WTC11 (cell line): Measurements from ENCODE around the gene TMEM185B.

Experiments used
- CREB1 ChIP-seq: sonication (generic); formaldehyde crosslinking; IDR thresholded peaks from 2 replicates; pipeline ENCODE4 v1.8.0; 2023; ENCODE audit warnings: mild to moderate bottlenecking, missing genetic modification reagents
- CTCF ChIP-seq: fragments of 200-600 bp; IDR thresholded peaks from 2 replicates; pipeline ENCODE4 v1.8.0; 2022; ENCODE audit warnings: antibody characterized with exemption
- E2F4 ChIP-seq: sonication (generic); formaldehyde crosslinking; IDR thresholded peaks from 2 replicates; pipeline ENCODE4 v1.8.1; 2022; ENCODE audit warnings: low read depth, mild to moderate bottlenecking, moderate library complexity, missing genetic modification reagents, borderline replicate concordance
- GABPB1 ChIP-seq: sonication (generic); formaldehyde crosslinking; IDR thresholded peaks from 2 replicates; pipeline ENCODE4 v1.8.1; 2023; ENCODE audit warnings: mild to moderate bottlenecking, missing genetic modification reagents
- HMGA2 ChIP-seq: fragments of 250-450 bp; sonication (Bioruptor Pico); IDR thresholded peaks from 2 replicates; pipeline ENCODE4 v1.4.0; 2021; ENCODE audit warnings: mild to moderate bottlenecking, moderate library complexity
- MLX ChIP-seq: sonication (generic); formaldehyde crosslinking; IDR thresholded peaks from 2 replicates; pipeline ENCODE4 v1.8.1; 2023; ENCODE audit warnings: mild to moderate bottlenecking, missing genetic modification reagents, moderate library complexity
- RELA ChIP-seq: sonication (generic); formaldehyde crosslinking; IDR thresholded peaks from 2 replicates; pipeline ENCODE4 v1.8.1; 2022; ENCODE audit warnings: missing genetic modification reagents, mild to moderate bottlenecking, borderline replicate concordance
- SP1 ChIP-seq: sonication (generic); formaldehyde crosslinking; conservative IDR thresholded peaks from 2 replicates; pipeline ENCODE4 v1.8.1; 2022; ENCODE audit warnings: missing genetic modification reagents
- ZBTB21 ChIP-seq: sonication (generic); formaldehyde crosslinking; IDR thresholded peaks from 2 replicates; pipeline ENCODE4 v1.8.1; 2023; ENCODE audit warnings: mild to moderate bottlenecking, missing genetic modification reagents, borderline replicate concordance
- TF ChIP-seq, protein P1 (sequence below): sonication (generic); formaldehyde crosslinking; IDR thresholded peaks from 2 replicates; pipeline ENCODE4 v1.8.1; 2023; ENCODE audit warnings: mild to moderate bottlenecking, missing genetic modification reagents, borderline replicate concordance
- TF ChIP-seq, protein P2 (sequence below): sonication (generic); formaldehyde crosslinking; IDR thresholded peaks from 2 replicates; pipeline ENCODE4 v1.8.0; 2022; ENCODE audit warnings: mild to moderate bottlenecking, missing genetic modification reagents
- TF ChIP-seq, protein P3 (sequence below): sonication (generic); formaldehyde crosslinking; IDR thresholded peaks from 2 replicates; pipeline ENCODE4 v1.8.1; 2023; ENCODE audit warnings: mild to moderate bottlenecking, missing genetic modification reagents
- TF ChIP-seq, protein P4 (sequence below): sonication (generic); formaldehyde crosslinking; IDR thresholded peaks from 2 replicates; pipeline ENCODE4 v1.8.0; 2023; ENCODE audit warnings: mild to moderate bottlenecking, missing genetic modification reagents
- TF ChIP-seq, protein P5 (sequence below): sonication (generic); formaldehyde crosslinking; conservative IDR thresholded peaks from 2 replicates; pipeline ENCODE4 v1.8.1; 2022; ENCODE audit warnings: mild to moderate bottlenecking, missing genetic modification reagents

GRCh38 chr2:120262761-120263428 lies 39.7 kb upstream of the TMEM185B start:
- TF ChIP-seq ZBTB21 (CRISPR knock-in tag): no peak
- TF ChIP-seq CTCF: no peak
- TF ChIP-seq, protein P1, sequence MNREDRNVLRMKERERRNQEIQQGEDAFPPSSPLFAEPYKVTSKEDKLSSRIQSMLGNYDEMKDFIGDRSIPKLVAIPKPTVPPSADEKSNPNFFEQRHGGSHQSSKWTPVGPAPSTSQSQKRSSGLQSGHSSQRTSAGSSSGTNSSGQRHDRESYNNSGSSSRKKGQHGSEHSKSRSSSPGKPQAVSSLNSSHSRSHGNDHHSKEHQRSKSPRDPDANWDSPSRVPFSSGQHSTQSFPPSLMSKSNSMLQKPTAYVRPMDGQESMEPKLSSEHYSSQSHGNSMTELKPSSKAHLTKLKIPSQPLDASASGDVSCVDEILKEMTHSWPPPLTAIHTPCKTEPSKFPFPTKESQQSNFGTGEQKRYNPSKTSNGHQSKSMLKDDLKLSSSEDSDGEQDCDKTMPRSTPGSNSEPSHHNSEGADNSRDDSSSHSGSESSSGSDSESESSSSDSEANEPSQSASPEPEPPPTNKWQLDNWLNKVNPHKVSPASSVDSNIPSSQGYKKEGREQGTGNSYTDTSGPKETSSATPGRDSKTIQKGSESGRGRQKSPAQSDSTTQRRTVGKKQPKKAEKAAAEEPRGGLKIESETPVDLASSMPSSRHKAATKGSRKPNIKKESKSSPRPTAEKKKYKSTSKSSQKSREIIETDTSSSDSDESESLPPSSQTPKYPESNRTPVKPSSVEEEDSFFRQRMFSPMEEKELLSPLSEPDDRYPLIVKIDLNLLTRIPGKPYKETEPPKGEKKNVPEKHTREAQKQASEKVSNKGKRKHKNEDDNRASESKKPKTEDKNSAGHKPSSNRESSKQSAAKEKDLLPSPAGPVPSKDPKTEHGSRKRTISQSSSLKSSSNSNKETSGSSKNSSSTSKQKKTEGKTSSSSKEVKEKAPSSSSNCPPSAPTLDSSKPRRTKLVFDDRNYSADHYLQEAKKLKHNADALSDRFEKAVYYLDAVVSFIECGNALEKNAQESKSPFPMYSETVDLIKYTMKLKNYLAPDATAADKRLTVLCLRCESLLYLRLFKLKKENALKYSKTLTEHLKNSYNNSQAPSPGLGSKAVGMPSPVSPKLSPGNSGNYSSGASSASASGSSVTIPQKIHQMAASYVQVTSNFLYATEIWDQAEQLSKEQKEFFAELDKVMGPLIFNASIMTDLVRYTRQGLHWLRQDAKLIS (CRISPR knock-in tag): no peak
- TF ChIP-seq MLX: no peak
- TF ChIP-seq, protein P2, sequence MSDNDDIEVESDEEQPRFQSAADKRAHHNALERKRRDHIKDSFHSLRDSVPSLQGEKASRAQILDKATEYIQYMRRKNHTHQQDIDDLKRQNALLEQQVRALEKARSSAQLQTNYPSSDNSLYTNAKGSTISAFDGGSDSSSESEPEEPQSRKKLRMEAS (CRISPR knock-in tag): no peak
- no peak for TF ChIP-seq CREB1
- TF ChIP-seq, protein P3, sequence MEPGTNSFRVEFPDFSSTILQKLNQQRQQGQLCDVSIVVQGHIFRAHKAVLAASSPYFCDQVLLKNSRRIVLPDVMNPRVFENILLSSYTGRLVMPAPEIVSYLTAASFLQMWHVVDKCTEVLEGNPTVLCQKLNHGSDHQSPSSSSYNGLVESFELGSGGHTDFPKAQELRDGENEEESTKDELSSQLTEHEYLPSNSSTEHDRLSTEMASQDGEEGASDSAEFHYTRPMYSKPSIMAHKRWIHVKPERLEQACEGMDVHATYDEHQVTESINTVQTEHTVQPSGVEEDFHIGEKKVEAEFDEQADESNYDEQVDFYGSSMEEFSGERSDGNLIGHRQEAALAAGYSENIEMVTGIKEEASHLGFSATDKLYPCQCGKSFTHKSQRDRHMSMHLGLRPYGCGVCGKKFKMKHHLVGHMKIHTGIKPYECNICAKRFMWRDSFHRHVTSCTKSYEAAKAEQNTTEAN (CRISPR knock-in tag): no peak
- TF ChIP-seq, protein P4, sequence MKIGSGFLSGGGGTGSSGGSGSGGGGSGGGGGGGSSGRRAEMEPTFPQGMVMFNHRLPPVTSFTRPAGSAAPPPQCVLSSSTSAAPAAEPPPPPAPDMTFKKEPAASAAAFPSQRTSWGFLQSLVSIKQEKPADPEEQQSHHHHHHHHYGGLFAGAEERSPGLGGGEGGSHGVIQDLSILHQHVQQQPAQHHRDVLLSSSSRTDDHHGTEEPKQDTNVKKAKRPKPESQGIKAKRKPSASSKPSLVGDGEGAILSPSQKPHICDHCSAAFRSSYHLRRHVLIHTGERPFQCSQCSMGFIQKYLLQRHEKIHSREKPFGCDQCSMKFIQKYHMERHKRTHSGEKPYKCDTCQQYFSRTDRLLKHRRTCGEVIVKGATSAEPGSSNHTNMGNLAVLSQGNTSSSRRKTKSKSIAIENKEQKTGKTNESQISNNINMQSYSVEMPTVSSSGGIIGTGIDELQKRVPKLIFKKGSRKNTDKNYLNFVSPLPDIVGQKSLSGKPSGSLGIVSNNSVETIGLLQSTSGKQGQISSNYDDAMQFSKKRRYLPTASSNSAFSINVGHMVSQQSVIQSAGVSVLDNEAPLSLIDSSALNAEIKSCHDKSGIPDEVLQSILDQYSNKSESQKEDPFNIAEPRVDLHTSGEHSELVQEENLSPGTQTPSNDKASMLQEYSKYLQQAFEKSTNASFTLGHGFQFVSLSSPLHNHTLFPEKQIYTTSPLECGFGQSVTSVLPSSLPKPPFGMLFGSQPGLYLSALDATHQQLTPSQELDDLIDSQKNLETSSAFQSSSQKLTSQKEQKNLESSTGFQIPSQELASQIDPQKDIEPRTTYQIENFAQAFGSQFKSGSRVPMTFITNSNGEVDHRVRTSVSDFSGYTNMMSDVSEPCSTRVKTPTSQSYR: no peak
- TF ChIP-seq GABPB1: no peak
- TF ChIP-seq SP1 (CRISPR knock-in tag): no peak
- no peak for TF ChIP-seq RELA
- TF ChIP-seq E2F4 (CRISPR knock-in tag): no peak
- no peak for TF ChIP-seq HMGA2 (CRISPR knock-in tag)
- TF ChIP-seq, protein P5, sequence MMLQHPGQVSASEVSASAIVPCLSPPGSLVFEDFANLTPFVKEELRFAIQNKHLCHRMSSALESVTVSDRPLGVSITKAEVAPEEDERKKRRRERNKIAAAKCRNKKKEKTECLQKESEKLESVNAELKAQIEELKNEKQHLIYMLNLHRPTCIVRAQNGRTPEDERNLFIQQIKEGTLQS: no peak
